CD4-positive, CD25-positive, alpha-beta regulatory T cell (primary cell): ENCODE measurements around the gene GBA3. TPM values are rescaled to one million over a fixed set of nuclear protein-coding genes. Genes with fewer than 3 reads are reported as not detected.

Experiments used
- polyA plus RNA-seq, 4 donors: library from polyadenylated mRNA; unstranded; fragments of 300-500 nt; fragmentation: Illumina TruSeq; gene quantifications; one replicate each; pipeline ENCODE4 v1.2.3, GENCODE V29; 2021
- total RNA-seq: library from RNA; stranded (reverse); gene quantifications from one replicate; pipeline ENCODE4 v1.2.3, GENCODE V29; 2022

The GBA3 gene
- total and polyA plus RNA-seq, 5 donors from 2014 or later: not detected

Other genes starting within 250 kb of the GBA3 start
- gene ADGRA3, start 176.9 kb upstream of the GBA3 start, total RNA-seq: 2.1 TPM
- gene ADGRA3, start 176.9 kb upstream of the GBA3 start, polyA plus RNA-seq: under 1 TPM in 1 of 4 donors, not detected in 3; 0.20 TPM